ENCODE results near the gene ACHE. TPM values are rescaled to one million over a fixed set of nuclear protein-coding genes. Genes with fewer than 3 reads are reported as not detected.

ACHE gene
- total RNA-seq, 1 experiment from 2014 or later, result 0.40 TPM

GRCh38 chr7:100860702-100861615 lies 34.7 kb downstream of the ACHE start:
- no TSS peak for BruUV-seq (replicated peaks)
- Histone ChIP-seq H4K20me1 (ENCODE audit: low read length) (no peaks in the 10 kb centered on the region), H3K27me3 (ENCODE audit: low read length) (no peaks in the 10 kb centered on the region), H3K4me2 (ENCODE audit: low read length) (no peak overlapping the region), H3K36me3 (ENCODE audit: low read depth, low read length) (peaks cover 15% of the 10 kb centered on the region), H3K4me1 (ENCODE audit: insufficient read depth, low read length) (peaks cover 15% of the 10 kb centered on the region), H3K9ac (ENCODE audit: low read length) (no peak overlapping the region), H3K9me3 (ENCODE audit: low read length) (no peaks in the 10 kb centered on the region), H3K79me2 (ENCODE audit: low read length) (no peaks in the 10 kb centered on the region), H3K4me3 (ENCODE audit: low read length) (no peak overlapping the region), H3K27ac (ENCODE audit: low read length) (no peak overlapping the region), H3K9me2 (replicated peaks; ENCODE audit: low read length) (no peaks in the 10 kb centered on the region), H3F3A (ENCODE audit: low read length, unreplicated experiment) (no peaks in the 10 kb centered on the region), H2AFZ (ENCODE audit: low read length) (no peak overlapping the region)
- TF ChIP-seq EZH2 (IDR thresholded peaks at IDR 0.05; ENCODE audit: low read length, unreplicated experiment) (no peak), EZH2phosphoT487 (IDR thresholded peaks at IDR 0.05; ENCODE audit: borderline replicate concordance, low read length) (no peak)
- TF ChIP-seq, protein P1, sequence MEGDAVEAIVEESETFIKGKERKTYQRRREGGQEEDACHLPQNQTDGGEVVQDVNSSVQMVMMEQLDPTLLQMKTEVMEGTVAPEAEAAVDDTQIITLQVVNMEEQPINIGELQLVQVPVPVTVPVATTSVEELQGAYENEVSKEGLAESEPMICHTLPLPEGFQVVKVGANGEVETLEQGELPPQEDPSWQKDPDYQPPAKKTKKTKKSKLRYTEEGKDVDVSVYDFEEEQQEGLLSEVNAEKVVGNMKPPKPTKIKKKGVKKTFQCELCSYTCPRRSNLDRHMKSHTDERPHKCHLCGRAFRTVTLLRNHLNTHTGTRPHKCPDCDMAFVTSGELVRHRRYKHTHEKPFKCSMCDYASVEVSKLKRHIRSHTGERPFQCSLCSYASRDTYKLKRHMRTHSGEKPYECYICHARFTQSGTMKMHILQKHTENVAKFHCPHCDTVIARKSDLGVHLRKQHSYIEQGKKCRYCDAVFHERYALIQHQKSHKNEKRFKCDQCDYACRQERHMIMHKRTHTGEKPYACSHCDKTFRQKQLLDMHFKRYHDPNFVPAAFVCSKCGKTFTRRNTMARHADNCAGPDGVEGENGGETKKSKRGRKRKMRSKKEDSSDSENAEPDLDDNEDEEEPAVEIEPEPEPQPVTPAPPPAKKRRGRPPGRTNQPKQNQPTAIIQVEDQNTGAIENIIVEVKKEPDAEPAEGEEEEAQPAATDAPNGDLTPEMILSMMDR (conservative IDR thresholded peaks at IDR 0.05; ENCODE audit: low read depth, low read length), result no peak
- DNase-seq (no peak), ATAC-seq (no peak)
- ChIA-PET POLR2A (ENCODE audit: unreplicated experiment) (no interaction called here), CTCF (no interaction called here)
- intact Hi-C loops (cut with micrococcal nuclease), result no loop called here

DNA sequence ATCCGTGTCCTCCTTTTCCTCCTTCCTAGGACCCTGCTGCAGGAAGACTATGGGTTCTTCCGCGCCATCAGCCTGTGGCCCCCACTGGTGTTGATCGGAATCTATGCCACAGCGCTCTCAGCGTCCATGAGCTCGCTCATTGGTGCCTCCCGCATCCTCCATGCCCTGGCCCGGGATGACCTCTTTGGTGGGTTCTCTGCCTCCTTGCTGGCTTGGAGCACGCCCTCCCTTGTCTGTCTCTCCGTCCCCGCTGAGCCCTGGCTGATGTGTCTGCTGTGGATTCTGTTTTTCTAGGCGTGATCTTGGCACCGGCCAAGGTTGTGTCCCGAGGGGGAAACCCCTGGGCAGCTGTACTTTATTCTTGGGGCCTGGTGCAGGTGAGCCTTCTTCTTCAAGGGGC lies 35.8 kb downstream of the ACHE start:
- Histone ChIP-seq H3K9me2 (replicated peaks; ENCODE audit: low read length) (no peaks in the 10 kb centered on the region), H2AFZ (ENCODE audit: low read length) (no peak overlapping the region), H3K27ac (ENCODE audit: low read length) (no peak overlapping the region), H4K20me1 (ENCODE audit: low read length) (no peaks in the 10 kb centered on the region), H3F3A (ENCODE audit: low read length, unreplicated experiment) (no peaks in the 10 kb centered on the region), H3K4me2 (ENCODE audit: low read length) (no peak overlapping the region), H3K4me1 (ENCODE audit: insufficient read depth, low read length) (peaks cover 6% of the 10 kb centered on the region), H3K27me3 (ENCODE audit: low read length) (no peaks in the 10 kb centered on the region), H3K36me3 (ENCODE audit: low read depth, low read length) (peaks cover 15% of the 10 kb centered on the region), H3K79me2 (ENCODE audit: low read length) (0 out of 2 replicates have a peak, but pooled peaks cover 9% of the 10 kb centered on the region), H3K9me3 (ENCODE audit: low read length) (no peaks in the 10 kb centered on the region), H3K4me3 (ENCODE audit: low read length) (no peak overlapping the region), H3K9ac (ENCODE audit: low read length) (no peak overlapping the region)
- CTCF ChIA-PET, result no interaction called here
- BruUV-seq (replicated peaks), result no TSS peak
- DNase-seq (no peak), ATAC-seq (no peak)
- no peak for TF ChIP-seq EZH2 (IDR thresholded peaks at IDR 0.05; ENCODE audit: low read length, unreplicated experiment)
- POLR2A ChIA-PET (ENCODE audit: unreplicated experiment), result no interaction called here
- intact Hi-C loops (cut with micrococcal nuclease), result loop anchor here (10.0 kb wide), 1 partner anchor 395 kb away; the partner anchor contains the start of gene SPACDR

DNA sequence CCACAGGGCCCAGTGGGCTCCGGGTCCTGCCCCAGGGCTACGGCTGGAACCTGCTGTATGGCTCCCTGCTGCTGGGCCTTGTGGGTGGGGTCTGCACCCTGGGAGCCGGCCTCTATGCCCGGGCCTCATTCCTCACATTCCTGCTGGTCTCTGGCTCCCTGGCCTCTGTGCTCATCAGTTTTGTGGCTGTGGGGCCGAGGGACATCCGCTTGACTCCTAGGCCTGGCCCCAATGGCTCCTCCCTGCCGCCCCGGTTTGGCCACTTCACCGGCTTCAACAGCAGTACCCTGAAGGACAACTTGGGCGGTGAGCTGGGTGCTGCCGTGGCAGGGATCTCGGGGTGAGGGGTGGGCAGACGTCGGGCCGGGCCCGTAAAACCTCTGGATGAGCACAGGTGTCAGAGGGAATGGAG lies 38.8 kb downstream of the ACHE start:
- Histone ChIP-seq H3K9ac (ENCODE audit: low read length) (no peak overlapping the region), H3K79me2 (ENCODE audit: low read length) (peaks cover 30% of the 10 kb centered on the region), H3K9me3 (ENCODE audit: low read length) (no peaks in the 10 kb centered on the region), H2AFZ (ENCODE audit: low read length) (no peak overlapping the region), H3K4me3 (ENCODE audit: low read length) (no peak overlapping the region), H3K27me3 (ENCODE audit: low read length) (no peaks in the 10 kb centered on the region), H3F3A (ENCODE audit: low read length, unreplicated experiment) (no peaks in the 10 kb centered on the region), H3K4me2 (ENCODE audit: low read length) (no peak overlapping the region), H3K36me3 (ENCODE audit: low read depth, low read length) (peaks cover 11% of the 10 kb centered on the region), H3K9me2 (replicated peaks; ENCODE audit: low read length) (no peaks in the 10 kb centered on the region), H3K4me1 (ENCODE audit: insufficient read depth, low read length) (peaks cover 8% of the 10 kb centered on the region; the same call in 1 of the 2 replicates), H3K27ac (ENCODE audit: low read length) (no peak overlapping the region), H4K20me1 (ENCODE audit: low read length) (no peaks in the 10 kb centered on the region)
- ATAC-seq (no peak), DNase-seq (no peak)
- no TSS peak for BruUV-seq (replicated peaks)
- ChIA-PET CTCF (no interaction called here), POLR2A (ENCODE audit: unreplicated experiment) (interaction anchor here (0.6 kb wide), 1 partner anchor 164 kb away, joined by 4 read pairs; no protein-coding TSS in a partner anchor)
- TF ChIP-seq EZH2 (IDR thresholded peaks at IDR 0.05; ENCODE audit: low read length, unreplicated experiment), result no peak
- TF ChIP-seq, protein P1 (conservative IDR thresholded peaks at IDR 0.05; ENCODE audit: low read depth, low read length), result no peak
- no peak for TF ChIP-seq EZH2phosphoT487 (IDR thresholded peaks at IDR 0.05; ENCODE audit: borderline replicate concordance, low read length)
- intact Hi-C loops (cut with micrococcal nuclease), result loop anchor here (10.0 kb wide), 1 partner anchor 392 kb away; the partner anchor contains the start of gene SPACDR
